ENCODE data around the gene S100A5.

S100A5 gene

GRCh38 chr1:153534925-153535241, 5.9 kb downstream of the S100A5 start:
- H3K27ac ChIP-seq (ENCODE audit: low read length) = no peak overlapping the region
- H3K4me3 ChIP-seq (ENCODE audit: low read depth in 1 of 2, low read length in 2 of 2) = no peak overlapping the region
- TF ChIP-seq CTCF (IDR thresholded peaks at IDR 0.05; ENCODE audit: borderline replicate concordance, extremely low read depth, low read length, poor library complexity, severe bottlenecking) (no peak), EZH2 (IDR thresholded peaks at IDR 0.05; ENCODE audit: borderline replicate concordance, low read depth, low read length, severe bottlenecking) (no peak)
- ATAC-seq (ENCODE audit: insufficient read depth, low read depth) (no peak), DNase-seq (no peak)
- no peaks in the 10 kb centered on the region for H3K36me3 ChIP-seq (ENCODE audit: insufficient read depth, low read length)
- peaks cover 18% of the 10 kb centered on the region for H3K4me1 ChIP-seq (ENCODE audit: insufficient read depth, low read length)
- no peak overlapping the region for H3K4me2 ChIP-seq (ENCODE audit: insufficient read depth, low read length)
- no peak overlapping the region for H3K9ac ChIP-seq (ENCODE audit: low read depth, low read length)
- no peaks in the 10 kb centered on the region for H3K79me2 ChIP-seq (ENCODE audit: insufficient read depth, low read length)
- no peak overlapping the region for H2AFZ ChIP-seq (ENCODE audit: low read depth, low read length)
- H3K9me3 ChIP-seq (ENCODE audit: insufficient read depth, low read length, severe bottlenecking) = no peaks in the 10 kb centered on the region
- H3K27me3 ChIP-seq (ENCODE audit: insufficient read depth, low read length, poor library complexity) = peaks cover 2% of the 10 kb centered on the region
- H4K20me1 ChIP-seq (ENCODE audit: insufficient read depth, low read length) = no peaks in the 10 kb centered on the region

DNA sequence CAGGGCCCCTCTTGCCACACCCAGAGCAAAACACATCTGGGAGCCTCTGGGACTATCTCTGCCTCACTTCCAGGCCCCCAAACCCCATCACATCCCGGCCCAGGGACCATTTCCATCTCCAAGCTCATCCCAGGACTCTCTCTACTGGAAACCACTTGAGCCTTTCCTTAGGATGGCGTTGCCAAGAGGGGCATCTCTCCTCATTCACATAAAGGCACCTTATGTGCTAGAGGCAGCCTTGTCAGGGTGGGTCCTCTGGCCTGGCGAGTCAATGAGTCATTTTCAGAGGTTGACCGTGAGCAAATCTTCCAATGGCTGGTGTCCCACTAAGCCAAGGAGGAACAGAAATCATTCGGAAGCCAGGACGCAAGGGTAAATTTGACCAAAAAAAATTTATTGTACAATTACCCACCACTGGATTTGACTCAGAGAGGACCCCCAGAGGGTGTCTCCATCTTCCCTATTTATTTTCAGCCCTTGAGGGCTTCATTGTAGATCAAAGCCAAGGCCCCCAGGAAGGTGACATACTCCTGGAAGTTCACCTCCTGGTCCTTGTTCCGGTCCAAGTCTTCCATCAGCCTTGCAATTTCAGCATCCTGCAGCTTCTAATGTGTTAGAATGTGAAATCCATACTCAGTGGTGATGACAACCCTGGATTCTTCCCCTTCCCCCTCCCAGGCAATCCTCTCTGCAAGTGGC, 6.4 kb downstream of the S100A5 start:
- ATAC-seq (ENCODE audit: insufficient read depth, low read depth) (no peak), DNase-seq (no peak)
- Histone ChIP-seq H3K4me2 (ENCODE audit: insufficient read depth, low read length) (no peak overlapping the region), H4K20me1 (ENCODE audit: insufficient read depth, low read length) (no peaks in the 10 kb centered on the region), H3K4me3 (ENCODE audit: low read depth in 1 of 2, low read length in 2 of 2) (no peak overlapping the region), H3K27me3 (ENCODE audit: insufficient read depth, low read length, poor library complexity) (peaks cover 2% of the 10 kb centered on the region), H3K9me3 (ENCODE audit: insufficient read depth, low read length, severe bottlenecking) (no peaks in the 10 kb centered on the region), H3K36me3 (ENCODE audit: insufficient read depth, low read length) (no peaks in the 10 kb centered on the region), H3K27ac (ENCODE audit: low read length) (no peak overlapping the region), H3K9ac (ENCODE audit: low read depth, low read length) (no peak overlapping the region), H3K79me2 (ENCODE audit: insufficient read depth, low read length) (no peaks in the 10 kb centered on the region), H3K4me1 (ENCODE audit: insufficient read depth, low read length) (peaks cover 13% of the 10 kb centered on the region), H2AFZ (ENCODE audit: low read depth, low read length) (no peak overlapping the region)
- no peak for TF ChIP-seq EZH2 (IDR thresholded peaks at IDR 0.05; ENCODE audit: borderline replicate concordance, low read depth, low read length, severe bottlenecking)
- TF ChIP-seq CTCF (IDR thresholded peaks at IDR 0.05; ENCODE audit: borderline replicate concordance, extremely low read depth, low read length, poor library complexity, severe bottlenecking) = no peak

GRCh38 chr1:153533689-153534201, 7.0 kb downstream of the S100A5 start:
- Histone ChIP-seq H3K9me3 (ENCODE audit: insufficient read depth, low read length, severe bottlenecking) (no peaks in the 10 kb centered on the region), H3K36me3 (ENCODE audit: insufficient read depth, low read length) (no peaks in the 10 kb centered on the region), H3K4me1 (ENCODE audit: insufficient read depth, low read length) (peaks cover 13% of the 10 kb centered on the region), H3K27ac (ENCODE audit: low read length) (no peak overlapping the region), H3K9ac (ENCODE audit: low read depth, low read length) (no peak overlapping the region), H3K79me2 (ENCODE audit: insufficient read depth, low read length) (no peaks in the 10 kb centered on the region), H4K20me1 (ENCODE audit: insufficient read depth, low read length) (no peaks in the 10 kb centered on the region), H3K4me3 (ENCODE audit: low read depth in 1 of 2, low read length in 2 of 2) (no peak overlapping the region), H2AFZ (ENCODE audit: low read depth, low read length) (no peak overlapping the region), H3K4me2 (ENCODE audit: insufficient read depth, low read length) (no peak overlapping the region), H3K27me3 (ENCODE audit: insufficient read depth, low read length, poor library complexity) (peaks cover 2% of the 10 kb centered on the region)
- ATAC-seq (ENCODE audit: insufficient read depth, low read depth) (no peak), DNase-seq (no peak)
- TF ChIP-seq CTCF (IDR thresholded peaks at IDR 0.05; ENCODE audit: borderline replicate concordance, extremely low read depth, low read length, poor library complexity, severe bottlenecking) (no peak), EZH2 (IDR thresholded peaks at IDR 0.05; ENCODE audit: borderline replicate concordance, low read depth, low read length, severe bottlenecking) (no peak)
